GM12872 (cell line): ENCODE results near the gene WNT1.

ENCODE experiments used
- CTCF ChIP-seq: IDR thresholded peaks from 3 replicates; pipeline ENCODE4 v1.5.1; 2011; ENCODE audit warnings: low read depth, mild to moderate bottlenecking, low read length, moderate library complexity; ENCODE audit not compliant: insufficient read depth

Gene WNT1

GRCh38 chr12:48994224-48995085, 16.3 kb downstream of the WNT1 start:
- no peak for TF ChIP-seq CTCF

- peak; percentile 90 for TF ChIP-seq CTCF
Observed at GRCh38 chr12:48995086-48995879, 17.2 kb downstream of the WNT1 start.

- peak; percentile 82 for TF ChIP-seq CTCF
Observed at GRCh38 chr12:48996794-48997718, 18.9 kb downstream of the WNT1 start.

GRCh38 chr12:48997719-48998496, 19.8 kb downstream of the WNT1 start:
- TF ChIP-seq CTCF, result no peak

- TF ChIP-seq CTCF, result 0 out of 3 replicates have a peak, but pooled peaks have one; percentile 13
Observed at GRCh38 chr12:48998497-48999353, 20.6 kb downstream of the WNT1 start.
